IMR-90 (cell line): ENCODE data around the gene EPS15.

Experiments
- CHD1 ChIP-seq: IDR thresholded peaks from 2 replicates; pipeline ENCODE4 v1.6.1; 2012; ENCODE audit warnings: low read depth, low read length, improper control_type of control experiment
- FOS ChIP-seq: fragments of 150-350 bp; IDR thresholded peaks from 2 replicates; pipeline ENCODE4 v1.6.1; 2016; ENCODE audit warnings: low read depth, low read length
- MAFK ChIP-seq: IDR thresholded peaks from 2 replicates; pipeline ENCODE4 v1.6.1; 2012; ENCODE audit warnings: low read depth, low read length, improper control_type of control experiment
- MAZ ChIP-seq: IDR thresholded peaks from 2 replicates; pipeline ENCODE4 v1.6.1; 2012; ENCODE audit warnings: low read depth, mild to moderate bottlenecking, low read length, improper control_type of control experiment, moderate library complexity, borderline replicate concordance
- POLR2A ChIP-seq: IDR thresholded peaks from 2 replicates; pipeline ENCODE4 v1.6.1; 2012; ENCODE audit warnings: mild to moderate bottlenecking, low read depth, low read length
- RCOR1 ChIP-seq: IDR thresholded peaks from 2 replicates; pipeline ENCODE4 v1.6.1; 2012; ENCODE audit warnings: mild to moderate bottlenecking, low read length, improper control_type of control experiment; ENCODE audit not compliant: insufficient replicate concordance
- RFX5 ChIP-seq: IDR thresholded peaks from 2 replicates; pipeline ENCODE4 v1.8.0; 2012; ENCODE audit warnings: low read depth, mild to moderate bottlenecking, low read length, moderate library complexity
- SMC3 ChIP-seq: fragments of 150-350 bp; IDR thresholded peaks from 2 replicates; pipeline ENCODE4 v1.6.1; 2016; ENCODE audit warnings: low read depth, mild to moderate bottlenecking, antibody characterized with exemption, low read length, moderate library complexity
- USF2 ChIP-seq: fragments of 150-350 bp; IDR thresholded peaks from 2 replicates; pipeline ENCODE4 v1.6.1; 2017; ENCODE audit warnings: mild to moderate bottlenecking, antibody characterized with exemption, low read length, low read depth
- TF ChIP-seq, protein P1 (sequence below): conservative IDR thresholded peaks from 2 replicates; pipeline ENCODE4 v1.5.1; 2012; ENCODE audit warnings: mild to moderate bottlenecking, low read depth, low read length, improper control_type of control experiment

DNA sequence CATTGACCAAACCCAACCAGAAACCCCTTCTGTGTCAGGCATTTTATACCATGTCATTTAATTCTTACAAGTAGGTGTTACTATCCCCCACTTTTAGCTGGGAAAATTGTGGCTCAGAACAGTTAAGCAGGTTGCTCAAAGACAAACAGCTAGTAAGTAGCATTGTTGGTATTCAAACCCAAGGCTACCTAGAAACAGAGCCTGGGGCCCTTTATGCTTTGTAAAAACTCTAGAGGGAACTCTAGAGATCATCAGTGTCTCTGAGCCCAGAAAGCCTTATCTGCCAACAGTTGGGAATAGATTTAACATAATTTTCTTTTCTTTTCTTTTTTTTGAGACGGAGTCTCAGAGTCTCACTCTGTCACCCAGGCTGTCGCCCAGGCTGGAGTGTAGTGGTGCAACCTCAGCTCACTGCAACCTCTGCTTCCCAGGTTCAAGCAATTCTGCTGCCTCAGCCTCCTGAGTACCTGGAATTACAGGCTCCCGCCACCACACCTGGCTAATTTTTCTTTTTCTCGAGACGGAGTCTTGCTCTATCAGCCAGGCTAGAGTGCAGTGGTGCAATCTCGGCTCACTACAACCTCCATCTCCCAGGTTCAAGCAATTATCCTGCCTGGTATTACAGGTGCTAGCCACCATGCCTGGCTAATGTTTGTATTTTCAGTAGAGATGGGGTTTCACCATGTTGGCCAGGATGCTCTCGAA is 49.3 kb upstream of the EPS15 start:
- TF ChIP-seq, protein P1, sequence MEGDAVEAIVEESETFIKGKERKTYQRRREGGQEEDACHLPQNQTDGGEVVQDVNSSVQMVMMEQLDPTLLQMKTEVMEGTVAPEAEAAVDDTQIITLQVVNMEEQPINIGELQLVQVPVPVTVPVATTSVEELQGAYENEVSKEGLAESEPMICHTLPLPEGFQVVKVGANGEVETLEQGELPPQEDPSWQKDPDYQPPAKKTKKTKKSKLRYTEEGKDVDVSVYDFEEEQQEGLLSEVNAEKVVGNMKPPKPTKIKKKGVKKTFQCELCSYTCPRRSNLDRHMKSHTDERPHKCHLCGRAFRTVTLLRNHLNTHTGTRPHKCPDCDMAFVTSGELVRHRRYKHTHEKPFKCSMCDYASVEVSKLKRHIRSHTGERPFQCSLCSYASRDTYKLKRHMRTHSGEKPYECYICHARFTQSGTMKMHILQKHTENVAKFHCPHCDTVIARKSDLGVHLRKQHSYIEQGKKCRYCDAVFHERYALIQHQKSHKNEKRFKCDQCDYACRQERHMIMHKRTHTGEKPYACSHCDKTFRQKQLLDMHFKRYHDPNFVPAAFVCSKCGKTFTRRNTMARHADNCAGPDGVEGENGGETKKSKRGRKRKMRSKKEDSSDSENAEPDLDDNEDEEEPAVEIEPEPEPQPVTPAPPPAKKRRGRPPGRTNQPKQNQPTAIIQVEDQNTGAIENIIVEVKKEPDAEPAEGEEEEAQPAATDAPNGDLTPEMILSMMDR = no peak
- TF ChIP-seq MAZ (no peak), USF2 (no peak), FOS (no peak), CHD1 (no peak), POLR2A (no peak), RFX5 (no peak), MAFK (no peak), RCOR1 (no peak), SMC3 (no peak)
